Loucy (cell line): ENCODE results near the gene AKR1C8.
"Not testable (repeated sequence)": the region's sequence is repeated elsewhere in the genome, so short reads cannot be mapped to it uniquely, and the experiment has no call there.

Experiments used
- H2AFZ ChIP-seq: fragments of 200-600 bp; sonication (generic); 2 replicates; pipeline ENCODE4 v1.6.0; 2016; ENCODE audit warnings: antibody characterized with exemption, mild to moderate bottlenecking, low read length, moderate library complexity
- H3F3A ChIP-seq: fragments of 200-600 bp; 2 replicates; pipeline ENCODE4 v1.6.0; 2016; ENCODE audit warnings: antibody characterized with exemption, low read depth, mild to moderate bottlenecking
- H3K27me3 ChIP-seq: fragments of 200-600 bp; sonication (generic); 2 replicates; pipeline ENCODE4 v1.6.1; 2014; ENCODE audit warnings: low read length, mild to moderate bottlenecking; ENCODE audit not compliant: insufficient read depth, poor library complexity, severe bottlenecking
- H3K36me3 ChIP-seq: fragments of 200-600 bp; sonication (generic); 2 replicates; pipeline ENCODE4 v1.6.1; 2016; ENCODE audit warnings: low read length; ENCODE audit not compliant: insufficient read depth
- H3K4me1 ChIP-seq: fragments of 200-600 bp; sonication (generic); 2 replicates; pipeline ENCODE4 v1.5.1; 2014; ENCODE audit warnings: low read length, mild to moderate bottlenecking; ENCODE audit not compliant: insufficient read depth, poor library complexity, severe bottlenecking
- H3K4me2 ChIP-seq: fragments of 200-600 bp; sonication (generic); 2 replicates; pipeline ENCODE4 v1.6.0; 2014; ENCODE audit warnings: antibody characterized with exemption, low read length, low read depth, mild to moderate bottlenecking; ENCODE audit not compliant: poor library complexity, severe bottlenecking
- H3K4me3 ChIP-seq: fragments of 200-600 bp; sonication (generic); 2 replicates; pipeline ENCODE4 v1.5.1; 2014; ENCODE audit warnings: low read length, mild to moderate bottlenecking, mixed read lengths; ENCODE audit not compliant: poor library complexity, severe bottlenecking
- H3K79me2 ChIP-seq: fragments of 200-600 bp; sonication (generic); 2 replicates; pipeline ENCODE4 v1.6.1; 2014; ENCODE audit warnings: low read length; ENCODE audit not compliant: insufficient read depth
- H3K9ac ChIP-seq: fragments of 200-600 bp; sonication (generic); 2 replicates; pipeline ENCODE4 v1.6.0; 2014; ENCODE audit warnings: mild to moderate bottlenecking, low read depth, low read length, moderate library complexity; ENCODE audit not compliant: poor library complexity, severe bottlenecking
- H3K9me2 ChIP-seq: fragments of 200-600 bp; sonication (generic); replicated peaks from 2 replicates; pipeline ENCODE4 v1.6.1; 2016; ENCODE audit warnings: low read depth, low read length, mixed read lengths
- H3K9me3 ChIP-seq: fragments of 200-600 bp; sonication (generic); 2 replicates; pipeline ENCODE4 v1.6.1; 2014; ENCODE audit warnings: mild to moderate bottlenecking, antibody characterized with exemption, low read length, low read depth; ENCODE audit not compliant: insufficient read depth
- H4K20me1 ChIP-seq: fragments of 200-600 bp; sonication (generic); 2 replicates; pipeline ENCODE4 v1.6.0; 2014; ENCODE audit warnings: antibody characterized with exemption, low read length, mild to moderate bottlenecking; ENCODE audit not compliant: insufficient read depth, poor library complexity, severe bottlenecking
- EZH2phosphoT487 ChIP-seq: fragments of 200-600 bp; IDR thresholded peaks from 2 replicates; pipeline ENCODE4 v1.6.1; 2018; ENCODE audit warnings: antibody characterized with exemption, mild to moderate bottlenecking, moderate library complexity, borderline replicate concordance
- TF ChIP-seq, protein P1 (sequence below): fragments of 200-600 bp; sonication (generic); conservative IDR thresholded peaks from 2 replicates; pipeline ENCODE4 v1.5.1; 2014; ENCODE audit warnings: mild to moderate bottlenecking, antibody characterized with exemption, low read length

Gene AKR1C8

DNA sequence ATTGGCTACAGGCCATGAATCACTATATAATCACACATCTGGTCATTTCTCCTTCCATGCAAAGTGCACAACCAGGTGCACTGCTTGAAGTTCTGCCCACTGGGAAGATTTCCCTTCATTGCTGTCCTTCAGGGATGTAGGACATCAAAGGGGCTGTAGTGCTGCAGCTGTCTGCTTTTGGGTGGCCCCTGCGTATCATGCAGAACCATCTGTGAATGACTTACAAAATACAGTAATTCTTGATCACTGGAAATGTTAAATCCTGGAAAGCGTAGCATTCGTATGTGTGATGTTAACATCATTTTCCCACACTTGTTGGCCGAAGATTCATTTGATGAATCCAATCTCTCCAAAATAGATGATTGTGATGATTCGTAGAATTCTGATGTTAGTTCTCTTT is 68.3 kb downstream of the AKR1C8 start:
- H3K79me2 ChIP-seq = no peaks in the 10 kb centered on the region

GRCh38 chr10:5109861-5110260 is 75.1 kb downstream of the AKR1C8 start:
- peaks cover 23% of the 10 kb centered on the region for H3K4me1 ChIP-seq
- H3K27me3 ChIP-seq, H2AFZ ChIP-seq: not testable (repeated sequence)

More for the DNA sequence above, 68.3 kb downstream of the AKR1C8 start:
- Histone ChIP-seq H4K20me1 (no peaks in the 10 kb centered on the region), H3K4me2 (peak overlapping the region; percentile 58), H3K9me2 (no peaks in the 10 kb centered on the region), H2AFZ (no peak overlapping the region), H3K4me1 (peaks cover 39% of the 10 kb centered on the region), H3K4me3 (peak overlapping the region; percentile 60), H3K9ac (peak overlapping the region; percentile 29), H3K36me3 (no peaks in the 10 kb centered on the region), H3K27me3 (no peaks in the 10 kb centered on the region), H3K9me3 (peaks cover 10% of the 10 kb centered on the region; the same call in 1 of the 2 replicates), H3F3A (peaks cover 11% of the 10 kb centered on the region; the same call in 1 of the 2 replicates)
- TF ChIP-seq, protein P1, sequence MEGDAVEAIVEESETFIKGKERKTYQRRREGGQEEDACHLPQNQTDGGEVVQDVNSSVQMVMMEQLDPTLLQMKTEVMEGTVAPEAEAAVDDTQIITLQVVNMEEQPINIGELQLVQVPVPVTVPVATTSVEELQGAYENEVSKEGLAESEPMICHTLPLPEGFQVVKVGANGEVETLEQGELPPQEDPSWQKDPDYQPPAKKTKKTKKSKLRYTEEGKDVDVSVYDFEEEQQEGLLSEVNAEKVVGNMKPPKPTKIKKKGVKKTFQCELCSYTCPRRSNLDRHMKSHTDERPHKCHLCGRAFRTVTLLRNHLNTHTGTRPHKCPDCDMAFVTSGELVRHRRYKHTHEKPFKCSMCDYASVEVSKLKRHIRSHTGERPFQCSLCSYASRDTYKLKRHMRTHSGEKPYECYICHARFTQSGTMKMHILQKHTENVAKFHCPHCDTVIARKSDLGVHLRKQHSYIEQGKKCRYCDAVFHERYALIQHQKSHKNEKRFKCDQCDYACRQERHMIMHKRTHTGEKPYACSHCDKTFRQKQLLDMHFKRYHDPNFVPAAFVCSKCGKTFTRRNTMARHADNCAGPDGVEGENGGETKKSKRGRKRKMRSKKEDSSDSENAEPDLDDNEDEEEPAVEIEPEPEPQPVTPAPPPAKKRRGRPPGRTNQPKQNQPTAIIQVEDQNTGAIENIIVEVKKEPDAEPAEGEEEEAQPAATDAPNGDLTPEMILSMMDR = no peak
- TF ChIP-seq EZH2phosphoT487 = no peak

DNA sequence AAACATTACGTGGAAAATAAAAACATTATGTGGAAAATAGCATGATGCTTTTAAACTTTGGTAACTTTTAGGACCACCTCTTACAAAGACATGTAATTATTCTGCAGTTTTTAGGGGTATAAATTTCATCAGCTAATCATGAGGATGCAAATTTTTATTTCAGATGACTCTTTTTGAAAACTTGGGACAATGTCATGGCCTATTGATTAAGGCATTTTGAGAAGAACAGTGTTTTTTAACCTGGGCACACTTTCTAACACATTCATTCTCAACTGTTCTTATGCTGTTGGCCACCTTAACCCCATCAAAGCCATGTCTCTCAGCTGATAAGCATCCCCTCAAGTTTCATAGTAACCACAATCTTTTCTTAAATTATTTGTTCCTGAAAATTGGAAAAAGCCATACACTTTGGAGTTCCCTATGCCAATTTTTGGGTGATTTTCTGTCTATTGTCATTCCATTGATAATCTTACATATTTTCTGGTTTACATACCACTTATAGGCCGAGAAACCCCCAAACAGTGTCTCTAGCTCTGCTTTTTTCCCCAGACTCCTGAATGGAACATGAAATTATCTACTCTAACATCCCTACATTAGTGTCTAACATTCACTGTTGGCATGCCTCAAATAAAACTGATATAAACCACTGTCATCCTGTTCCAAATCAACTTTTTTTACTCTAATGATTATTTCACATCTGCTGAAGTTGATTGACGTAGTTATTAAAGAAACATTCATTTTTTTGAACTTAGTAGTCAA is 76.1 kb downstream of the AKR1C8 start:
- TF ChIP-seq, protein P1 = no peak
- TF ChIP-seq EZH2phosphoT487 = no peak
- Histone ChIP-seq H3K36me3 (peaks cover 13% of the 10 kb centered on the region; the same call in 1 of the 2 replicates), H3F3A (0 out of 2 replicates have a peak, but pooled peaks cover 4% of the 10 kb centered on the region), H3K4me1 (peaks cover 16% of the 10 kb centered on the region), H3K4me2 (no peak overlapping the region), H2AFZ (no peak overlapping the region), H3K4me3 (no peak overlapping the region), H3K79me2 (no peaks in the 10 kb centered on the region), H4K20me1 (no peaks in the 10 kb centered on the region), H3K9me3 (no peaks in the 10 kb centered on the region), H3K27me3 (no peaks in the 10 kb centered on the region), H3K9me2 (no peaks in the 10 kb centered on the region), H3K9ac (no peak overlapping the region)

More at GRCh38 chr10:5109861-5110260, 75.1 kb downstream of the AKR1C8 start:
- not testable (repeated sequence) for H3F3A ChIP-seq, H3K9ac ChIP-seq, H3K9me2 ChIP-seq, H4K20me1 ChIP-seq, H3K4me3 ChIP-seq, H3K4me2 ChIP-seq, H3K9me3 ChIP-seq, H3K79me2 ChIP-seq
- peaks cover 13% of the 10 kb centered on the region; the same call in 1 of the 2 replicates for H3K36me3 ChIP-seq
